SK-N-SH (cell line): ENCODE data around the gene LAIR2. TPM values are rescaled to one million over a fixed set of nuclear protein-coding genes. Genes with fewer than 3 reads are reported as not detected.

Source experiments
- CTCF ChIA-PET: fragments of 300-600, 350-600 bp; formaldehyde crosslinking; extraction: SDS; loops from one replicate; lab custom pipeline; 2021; lab: Yijun Ruan, JAX
- POLR2A ChIA-PET: fragments of 350-600 bp; sonication (Branson Sonifier 250); formaldehyde crosslinking; extraction: SDS; loops from one replicate; lab custom pipeline; 2020; ENCODE audit warnings: antibody characterized with exemption, inconsistent platforms; lab: Yijun Ruan, JAX
- DNase-seq: peaks from one replicate; pipeline ENCODE4 v3.0.0; 2012
- H2AFZ ChIP-seq: fragments of 200-600 bp; sonication (generic); 2 replicates; pipeline ENCODE4 v1.8.1; 2016; ENCODE audit warnings: antibody characterized with exemption, mild to moderate bottlenecking, low read depth
- H3F3A ChIP-seq: fragments of 200-600 bp; sonication (generic); replicated peaks from 2 replicates; pipeline ENCODE3; 2016; ENCODE audit warnings: antibody characterized with exemption, mild to moderate bottlenecking; ENCODE audit not compliant: insufficient read depth
- H3K27ac ChIP-seq, 2 experiments: fragments of 200-500 bp in 1 of 2; fragments of 200-600 bp in 1 of 2; sonication (Bioruptor generic) in 1 of 2; sonication (generic), shearing (Covaris generic) in 1 of 2; 2 replicates each; pipeline versions ENCODE4 v1.5.1 to v1.6.1; 2014 to 2016; ENCODE audit warnings: low read depth in 2 of 2, inconsistent platforms in 1 of 2, low read length in 1 of 2, mild to moderate bottlenecking in 1 of 2, mixed read lengths in 1 of 2
- H3K27me3 ChIP-seq: fragments of 200-600 bp; sonication (generic), shearing (Covaris generic); 2 replicates; pipeline ENCODE4 v1.6.1; 2016; ENCODE audit warnings: mixed run types; ENCODE audit not compliant: insufficient read depth
- H3K36me3 ChIP-seq, 2 experiments: fragments of 200-500 bp in 1 of 2; fragments of 200-600 bp in 1 of 2; sonication (Bioruptor generic) in 1 of 2; sonication (generic) in 1 of 2; replicated peaks in 1 of 2; 2 replicates each; pipeline versions ENCODE3 to v1.5.1; 2014 to 2016; ENCODE audit warnings: low read length in 1 of 2, mild to moderate bottlenecking in 1 of 2; ENCODE audit not compliant: insufficient read depth in 2 of 2, control insufficient read depth in 1 of 2
- H3K4me1 ChIP-seq, 2 experiments: fragments of 200-500 bp in 1 of 2; fragments of 200-600 bp in 1 of 2; sonication (Bioruptor generic) in 1 of 2; sonication (generic), shearing (Covaris generic) in 1 of 2; 2 replicates each; pipeline versions ENCODE4 v1.5.1 to v1.6.1; 2014 to 2016; ENCODE audit warnings: low read depth in 1 of 2, low read length in 1 of 2, mixed run types in 1 of 2; ENCODE audit not compliant: insufficient read depth in 2 of 2, control insufficient read depth in 1 of 2
- H3K4me2 ChIP-seq: fragments of 200-600 bp; sonication (generic), shearing (Covaris generic); 2 replicates; pipeline ENCODE4 v1.6.1; 2017; ENCODE audit warnings: mixed run types
- H3K4me3 ChIP-seq, 2 experiments: fragments of 200-500 bp in 1 of 2; fragments of 200-600 bp in 1 of 2; sonication (Bioruptor generic) in 1 of 2; sonication (generic), shearing (Covaris generic) in 1 of 2; 2 replicates each; pipeline versions ENCODE4 v1.5.1 to v1.8.1; 2014 to 2016; ENCODE audit warnings: low read depth in 2 of 2, inconsistent platforms in 1 of 2, low read length in 1 of 2, mild to moderate bottlenecking in 1 of 2, mixed read lengths in 1 of 2, moderate library complexity in 1 of 2
- H3K79me2 ChIP-seq: fragments of 200-600 bp; sonication (generic); 2 replicates; pipeline ENCODE4 v1.8.1; 2017; ENCODE audit warnings: mild to moderate bottlenecking; ENCODE audit not compliant: insufficient read depth
- H3K9ac ChIP-seq: fragments of 200-600 bp; sonication (generic); 2 replicates; pipeline ENCODE4 v1.6.1; 2017; ENCODE audit warnings: mixed run types
- H3K9me2 ChIP-seq: fragments of 200-600 bp; sonication (generic); 2 replicates; pipeline ENCODE4 v1.6.1; 2017; ENCODE audit warnings: mixed run types
- H3K9me3 ChIP-seq: fragments of 200-600 bp; sonication (generic); 2 replicates; pipeline ENCODE4 v1.6.1; 2017; ENCODE audit warnings: mixed run types, mild to moderate bottlenecking, moderate library complexity
- H4K20me1 ChIP-seq: fragments of 200-600 bp; sonication (generic); 2 replicates; pipeline ENCODE4 v1.6.1; 2017; ENCODE audit warnings: mild to moderate bottlenecking, mixed run types; ENCODE audit not compliant: insufficient read depth
- EP300 ChIP-seq, 2 experiments: IDR thresholded peaks; 2 replicates each; pipeline versions ENCODE4 v1.4.0 to v1.6.1; 2012; ENCODE audit warnings: borderline replicate concordance in 1 of 2, low read depth in 1 of 2, low read length in 1 of 2
- FOSL2 ChIP-seq: IDR thresholded peaks from 2 replicates; pipeline ENCODE4 v1.4.0; 2012; ENCODE audit warnings: low read depth, mild to moderate bottlenecking, moderate library complexity, borderline replicate concordance
- GATA2 ChIP-seq: sonication (generic); formaldehyde crosslinking; IDR thresholded peaks from 2 replicates; pipeline ENCODE4 v1.5.0; 2020; ENCODE audit warnings: mild to moderate bottlenecking, missing genetic modification reagents
- NRF1 ChIP-seq: IDR thresholded peaks from 2 replicates; pipeline ENCODE4 v1.6.1; 2012; ENCODE audit warnings: low read depth, mild to moderate bottlenecking, low read length
- TEAD4 ChIP-seq: IDR thresholded peaks from 2 replicates; pipeline ENCODE4 v1.4.0; 2012; ENCODE audit warnings: mild to moderate bottlenecking, borderline replicate concordance; ENCODE audit not compliant: insufficient read depth
- YY1 ChIP-seq: IDR thresholded peaks from 2 replicates; pipeline ENCODE4 v1.4.0; 2012; ENCODE audit warnings: low read depth, mild to moderate bottlenecking
- WGBS: methylation state at CpG from one replicate; pipeline ENCODE4 v1.1.6; 2017; ENCODE audit warnings: low lambda C conversion rate; 5-methylcytosine and 5-hydroxymethylcytosine counted together
- polyA plus RNA-seq, 3 experiments: library from polyadenylated mRNA; depleted of rRNA; stranded (reverse); fragments of >200 nt; gene quantifications; 2 replicates each; pipeline ENCODE4 v1.2.3, GENCODE V29; 2012
- TF ChIP-seq, protein P1 (sequence below): fragments of 150-350 bp; IDR thresholded peaks from 2 replicates; pipeline ENCODE4 v1.6.1; 2017; ENCODE audit warnings: antibody characterized with exemption, low read length, low read depth, borderline replicate concordance
- TF ChIP-seq, protein P2 (sequence below): IDR thresholded peaks from 2 replicates; pipeline ENCODE4 v1.4.0; 2012; ENCODE audit warnings: low read depth, borderline replicate concordance
- TF ChIP-seq, protein P3 (sequence below): IDR thresholded peaks from 2 replicates; pipeline ENCODE4 v1.6.1; 2012; ENCODE audit warnings: mild to moderate bottlenecking, low read depth, low read length, moderate library complexity

Gene LAIR2
- polyA plus RNA-seq, 1 of the 3 experiments (the other 2 are of a cell fraction), result not detected

DNA sequence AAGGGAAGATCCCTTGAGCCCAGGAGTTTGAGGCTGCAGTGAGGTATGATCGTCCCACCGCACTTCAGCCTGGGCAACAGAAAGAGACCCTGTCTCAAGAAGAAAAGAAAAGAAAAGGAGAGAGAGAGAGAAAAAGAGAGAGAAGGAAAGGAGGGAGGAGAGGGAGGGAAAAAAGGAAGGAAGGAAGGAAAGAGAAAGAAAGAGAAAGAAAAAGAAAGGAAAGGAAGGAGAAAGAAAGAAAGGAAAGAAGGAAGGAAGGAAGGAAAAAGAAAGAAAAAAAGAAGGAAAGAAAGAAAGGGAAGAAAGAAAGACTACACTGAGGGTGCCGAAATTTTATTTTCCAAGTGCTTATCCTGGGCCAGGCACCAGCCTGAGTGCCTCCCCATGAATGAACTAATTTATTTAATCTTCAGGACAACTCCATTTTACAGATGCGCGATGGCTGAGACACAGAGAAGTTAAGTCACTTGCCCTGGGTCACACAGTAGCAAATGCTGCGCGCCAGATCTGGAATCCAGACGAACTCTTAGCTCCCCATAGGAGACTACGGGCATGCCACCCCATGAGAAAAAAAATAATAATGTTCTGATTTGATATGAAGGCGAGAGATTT, 32.2 kb upstream of the LAIR2 start:
- no peaks in the 10 kb centered on the region for H3K79me2 ChIP-seq
- H3K9me2 ChIP-seq, result no peaks in the 10 kb centered on the region
- no peak overlapping the region for H3K27ac ChIP-seq
- TF ChIP-seq, protein P1, sequence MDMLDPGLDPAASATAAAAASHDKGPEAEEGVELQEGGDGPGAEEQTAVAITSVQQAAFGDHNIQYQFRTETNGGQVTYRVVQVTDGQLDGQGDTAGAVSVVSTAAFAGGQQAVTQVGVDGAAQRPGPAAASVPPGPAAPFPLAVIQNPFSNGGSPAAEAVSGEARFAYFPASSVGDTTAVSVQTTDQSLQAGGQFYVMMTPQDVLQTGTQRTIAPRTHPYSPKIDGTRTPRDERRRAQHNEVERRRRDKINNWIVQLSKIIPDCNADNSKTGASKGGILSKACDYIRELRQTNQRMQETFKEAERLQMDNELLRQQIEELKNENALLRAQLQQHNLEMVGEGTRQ, result no peak
- TF ChIP-seq EP300 (IDR thresholded peaks at IDR 0.05; ENCODE audit: borderline replicate concordance in 1 of 2, low read depth in 1 of 2, low read length in 1 of 2) (no peak), TEAD4 (no peak), YY1 (no peak)
- no peaks in the 10 kb centered on the region for H4K20me1 ChIP-seq
- peaks cover 20% of the 10 kb centered on the region for H3F3A ChIP-seq
- no peak overlapping the region for H2AFZ ChIP-seq
- CTCF ChIA-PET, result interaction anchor here (0.9 to 2.6 kb wide), 3 partner anchors 8 to 25 kb away, joined by 3 to 13 read pairs (median 8); no protein-coding TSS in a partner anchor
- no peak overlapping the region for H3K4me3 ChIP-seq
- H3K9me3 ChIP-seq, result no peaks in the 10 kb centered on the region
- peaks cover 12% of the 10 kb centered on the region; the same call in 1 of the 2 replicates for H3K27me3 ChIP-seq
- no peaks in the 10 kb centered on the region for H3K36me3 ChIP-seq
- H3K4me1 ChIP-seq, result no peaks in the 10 kb centered on the region; a peak in 1 of 4 replicates
- POLR2A ChIA-PET, result no interaction called here
- no peak overlapping the region for H3K9ac ChIP-seq
- 61% methylated on average over 10 of the region's 10 CpGs for WGBS
- no peak for DNase-seq
- peak overlapping the region; percentile 76 for H3K4me2 ChIP-seq

DNA sequence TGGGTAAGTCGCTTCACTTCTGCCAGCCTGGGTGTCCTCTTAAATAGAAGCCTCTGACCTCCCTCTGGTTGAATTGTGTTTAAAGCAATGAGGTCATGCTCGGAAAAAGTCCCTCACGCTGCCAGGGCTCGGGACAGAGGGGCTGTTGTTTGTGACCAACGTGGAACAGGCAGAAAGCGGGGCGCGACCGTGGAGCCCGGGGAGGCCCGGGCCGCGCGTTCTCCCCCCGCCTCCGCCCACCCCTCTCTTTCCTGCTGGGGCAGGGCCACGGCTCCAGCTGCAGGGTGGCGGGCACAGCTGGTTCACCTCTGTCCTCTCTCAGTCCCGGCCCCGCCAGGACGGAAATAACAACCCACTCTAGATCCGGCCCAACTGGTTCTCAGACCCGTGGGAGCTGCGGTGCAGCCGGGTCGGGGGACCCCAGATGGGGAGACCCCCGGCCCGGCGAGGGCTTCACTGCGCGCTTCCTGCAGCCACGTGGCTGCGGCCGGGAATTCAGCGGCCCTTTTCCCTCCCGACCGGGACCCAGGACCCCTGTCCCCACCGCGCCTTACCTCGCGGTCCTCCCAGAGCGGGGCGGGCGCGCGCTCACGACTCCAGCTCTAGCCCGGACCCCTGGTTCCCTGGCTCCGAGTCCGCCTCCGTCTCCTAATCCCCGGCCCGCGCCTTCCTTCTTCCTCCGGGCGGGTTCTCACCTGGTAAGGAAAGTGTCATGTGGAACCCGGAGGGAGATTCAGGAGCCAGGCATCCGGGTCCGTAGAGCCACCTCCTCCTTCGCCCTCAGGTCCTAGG, 31.4 kb upstream of the LAIR2 start:
- H3K36me3 ChIP-seq, result no peaks in the 10 kb centered on the region
- ChIA-PET POLR2A (no interaction called here), CTCF (interaction anchor here (0.9 to 2.6 kb wide), 2 partner anchors 10 to 24 kb away, joined by 3 to 13 read pairs; no protein-coding TSS in a partner anchor)
- H3F3A ChIP-seq, result peaks cover 16% of the 10 kb centered on the region
- H3K27me3 ChIP-seq, result peaks cover 18% of the 10 kb centered on the region
- H3K4me2 ChIP-seq, result peak overlapping the region; percentile 76
- H3K9me3 ChIP-seq, result no peaks in the 10 kb centered on the region
- no peaks in the 10 kb centered on the region; a peak in 1 of 4 replicates for H3K4me1 ChIP-seq
- H3K9me2 ChIP-seq, result no peaks in the 10 kb centered on the region
- no peaks in the 10 kb centered on the region for H4K20me1 ChIP-seq
- no peak for TF ChIP-seq YY1
- no peak for TF ChIP-seq GATA2
- TF ChIP-seq, protein P2, sequence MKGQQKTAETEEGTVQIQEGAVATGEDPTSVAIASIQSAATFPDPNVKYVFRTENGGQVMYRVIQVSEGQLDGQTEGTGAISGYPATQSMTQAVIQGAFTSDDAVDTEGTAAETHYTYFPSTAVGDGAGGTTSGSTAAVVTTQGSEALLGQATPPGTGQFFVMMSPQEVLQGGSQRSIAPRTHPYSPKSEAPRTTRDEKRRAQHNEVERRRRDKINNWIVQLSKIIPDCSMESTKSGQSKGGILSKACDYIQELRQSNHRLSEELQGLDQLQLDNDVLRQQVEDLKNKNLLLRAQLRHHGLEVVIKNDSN, result no peak
- no peak for TF ChIP-seq FOSL2
- TF ChIP-seq, protein P3, sequence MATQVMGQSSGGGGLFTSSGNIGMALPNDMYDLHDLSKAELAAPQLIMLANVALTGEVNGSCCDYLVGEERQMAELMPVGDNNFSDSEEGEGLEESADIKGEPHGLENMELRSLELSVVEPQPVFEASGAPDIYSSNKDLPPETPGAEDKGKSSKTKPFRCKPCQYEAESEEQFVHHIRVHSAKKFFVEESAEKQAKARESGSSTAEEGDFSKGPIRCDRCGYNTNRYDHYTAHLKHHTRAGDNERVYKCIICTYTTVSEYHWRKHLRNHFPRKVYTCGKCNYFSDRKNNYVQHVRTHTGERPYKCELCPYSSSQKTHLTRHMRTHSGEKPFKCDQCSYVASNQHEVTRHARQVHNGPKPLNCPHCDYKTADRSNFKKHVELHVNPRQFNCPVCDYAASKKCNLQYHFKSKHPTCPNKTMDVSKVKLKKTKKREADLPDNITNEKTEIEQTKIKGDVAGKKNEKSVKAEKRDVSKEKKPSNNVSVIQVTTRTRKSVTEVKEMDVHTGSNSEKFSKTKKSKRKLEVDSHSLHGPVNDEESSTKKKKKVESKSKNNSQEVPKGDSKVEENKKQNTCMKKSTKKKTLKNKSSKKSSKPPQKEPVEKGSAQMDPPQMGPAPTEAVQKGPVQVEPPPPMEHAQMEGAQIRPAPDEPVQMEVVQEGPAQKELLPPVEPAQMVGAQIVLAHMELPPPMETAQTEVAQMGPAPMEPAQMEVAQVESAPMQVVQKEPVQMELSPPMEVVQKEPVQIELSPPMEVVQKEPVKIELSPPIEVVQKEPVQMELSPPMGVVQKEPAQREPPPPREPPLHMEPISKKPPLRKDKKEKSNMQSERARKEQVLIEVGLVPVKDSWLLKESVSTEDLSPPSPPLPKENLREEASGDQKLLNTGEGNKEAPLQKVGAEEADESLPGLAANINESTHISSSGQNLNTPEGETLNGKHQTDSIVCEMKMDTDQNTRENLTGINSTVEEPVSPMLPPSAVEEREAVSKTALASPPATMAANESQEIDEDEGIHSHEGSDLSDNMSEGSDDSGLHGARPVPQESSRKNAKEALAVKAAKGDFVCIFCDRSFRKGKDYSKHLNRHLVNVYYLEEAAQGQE, result no peak
- no peak for TF ChIP-seq TEAD4
- TF ChIP-seq NRF1, result no peak
- TF ChIP-seq, all 33 proteins: peak for 0
- no peak for DNase-seq
- Histone ChIP-seq H3K27ac (no peak overlapping the region), H2AFZ (peak overlapping the region; percentile 29; the same call in 1 of the 2 replicates), H3K79me2 (no peaks in the 10 kb centered on the region), H3K4me3 (peak overlapping the region; percentile 29 to 50; a peak in 2 of 4 replicates), H3K9ac (no peak overlapping the region)
- WGBS, result 20% methylated on average over 18 of the region's 60 CpGs
